ENCODE measurements around the gene HSP90B1.
A peak's percentile ranks its signal among the peaks of the same experiment; 100 is the strongest.

The HSP90B1 gene

GRCh38 chr12:103915306-103915705 is 14.9 kb upstream of the HSP90B1 start:
- Histone ChIP-seq H3K9me3 (replicated peaks in 1 of 2; ENCODE audit: control insufficient read depth in 2 of 2, insufficient read depth in 1 of 2, low read depth in 1 of 2, low read length in 2 of 2) (peaks cover 0 to 2% of the 10 kb centered on the region in 2 donors), H2BK120ac (ENCODE audit: low read depth, low read length) (no peak overlapping the region), H3K4me3 (ENCODE audit: low read length in 2 of 2) (no peak overlapping the region), H4K8ac (ENCODE audit: low read depth, low read length) (no peak overlapping the region), H3K4me2 (ENCODE audit: insufficient read depth, low read length, poor library complexity, severe bottlenecking) (no peak overlapping the region), H3K27me3 (ENCODE audit: control insufficient read depth in 3 of 3, insufficient read depth in 3 of 3, low read depth in 1 of 3, low read length in 3 of 3) (no peaks in the 10 kb centered on the region), H2AK5ac (ENCODE audit: low read depth, low read length) (no peak overlapping the region), H3K4me1 (ENCODE audit: control insufficient read depth in 2 of 2, insufficient read depth in 1 of 2, low read depth in 1 of 2, low read length in 2 of 2) (no peaks in the 10 kb centered on the region), H3K27ac (replicated peaks; ENCODE audit: low read length) (no peak overlapping the region), H2BK5ac (ENCODE audit: low read length) (no peak overlapping the region), H4K91ac (ENCODE audit: low read depth, low read length, poor library complexity) (no peak overlapping the region), H3K14ac (ENCODE audit: low read length) (no peak overlapping the region), H3K9ac (ENCODE audit: low read depth, low read length, poor library complexity) (no peak overlapping the region), H3K36me3 (replicated peaks in 1 of 2; ENCODE audit: control insufficient read depth in 2 of 2, insufficient read depth in 2 of 2, low read length in 2 of 2) (no peaks in the 10 kb centered on the region), H2BK15ac (ENCODE audit: low read length) (no peak overlapping the region), H3K79me1 (ENCODE audit: low read depth, low read length) (no peaks in the 10 kb centered on the region), H3K23ac (ENCODE audit: low read depth, low read length, poor library complexity) (no peak overlapping the region), H2AFZ (ENCODE audit: low read length) (peak overlapping the region; percentile 48), H3K4ac (ENCODE audit: low read length) (no peak overlapping the region), H3K18ac (ENCODE audit: low read length) (no peak overlapping the region), H2BK12ac (ENCODE audit: low read length) (no peak overlapping the region)
- no peak for DNase-seq (ENCODE audit: low spot score)
- no CpG with 5 or more reads among the region's 8 CpGs for WGBS, 2 donors (ENCODE audit: extremely low coverage in 2 of 2, insufficient read length in 2 of 2, insufficient replicate concordance in 1 of 2)

GRCh38 chr12:103917873-103918272 is 12.3 kb upstream of the HSP90B1 start:
- no peaks in the 10 kb centered on the region for H3K79me1 ChIP-seq (ENCODE audit: low read depth, low read length)
- no peak overlapping the region for H4K91ac ChIP-seq (ENCODE audit: low read depth, low read length, poor library complexity)
- no peaks in the 10 kb centered on the region for H3K27me3 ChIP-seq (ENCODE audit: control insufficient read depth in 3 of 3, insufficient read depth in 3 of 3, low read depth in 1 of 3, low read length in 3 of 3)
- H4K8ac ChIP-seq (ENCODE audit: low read depth, low read length), result no peak overlapping the region
- H3K23ac ChIP-seq (ENCODE audit: low read depth, low read length, poor library complexity), result no peak overlapping the region
- peaks cover 0 to 2% of the 10 kb centered on the region in 2 donors for H3K9me3 ChIP-seq (replicated peaks in 1 of 2; ENCODE audit: control insufficient read depth in 2 of 2, insufficient read depth in 1 of 2, low read depth in 1 of 2, low read length in 2 of 2)
- H3K4me3 ChIP-seq (ENCODE audit: low read length in 2 of 2), result no peak overlapping the region
- no peaks in the 10 kb centered on the region for H3K36me3 ChIP-seq (replicated peaks in 1 of 2; ENCODE audit: control insufficient read depth in 2 of 2, insufficient read depth in 2 of 2, low read length in 2 of 2)
- no CpG with 5 or more reads among the region's 3 CpGs for WGBS, 2 donors (ENCODE audit: extremely low coverage in 2 of 2, insufficient read length in 2 of 2, insufficient replicate concordance in 1 of 2)
- H2BK120ac ChIP-seq (ENCODE audit: low read depth, low read length), result no peak overlapping the region
- no peak overlapping the region for H3K14ac ChIP-seq (ENCODE audit: low read length)
- H3K4ac ChIP-seq (ENCODE audit: low read length), result no peak overlapping the region
- no peak overlapping the region for H2BK15ac ChIP-seq (ENCODE audit: low read length)
- DNase-seq (ENCODE audit: low spot score), result no peak
- no peak overlapping the region for H2AK5ac ChIP-seq (ENCODE audit: low read depth, low read length)
- H3K4me1 ChIP-seq (ENCODE audit: control insufficient read depth in 2 of 2, insufficient read depth in 1 of 2, low read depth in 1 of 2, low read length in 2 of 2), result no peaks in the 10 kb centered on the region
- H3K9ac ChIP-seq (ENCODE audit: low read depth, low read length, poor library complexity), result no peak overlapping the region
- H3K4me2 ChIP-seq (ENCODE audit: insufficient read depth, low read length, poor library complexity, severe bottlenecking), result no peak overlapping the region
- H3K27ac ChIP-seq (replicated peaks; ENCODE audit: low read length), result no peak overlapping the region
- H2AFZ ChIP-seq (ENCODE audit: low read length), result no peak overlapping the region
- no peak overlapping the region for H3K18ac ChIP-seq (ENCODE audit: low read length)
- H2BK12ac ChIP-seq (ENCODE audit: low read length), result no peak overlapping the region
- H2BK5ac ChIP-seq (ENCODE audit: low read length), result no peak overlapping the region

- no peaks in the 10 kb centered on the region for H3K36me3 ChIP-seq (replicated peaks in 1 of 2; ENCODE audit: control insufficient read depth in 2 of 2, insufficient read depth in 2 of 2, low read length in 2 of 2)
- no peaks in the 10 kb centered on the region for H3K79me1 ChIP-seq (ENCODE audit: low read depth, low read length)
- H3K9me3 ChIP-seq (replicated peaks in 1 of 2; ENCODE audit: control insufficient read depth in 2 of 2, insufficient read depth in 1 of 2, low read depth in 1 of 2, low read length in 2 of 2), result no peaks in the 10 kb centered on the region
- H2BK15ac ChIP-seq (ENCODE audit: low read length), result no peak overlapping the region
- peak overlapping the region; percentile 13 for H2AFZ ChIP-seq (ENCODE audit: low read length)
- no peak overlapping the region for H4K91ac ChIP-seq (ENCODE audit: low read depth, low read length, poor library complexity)
- no peak overlapping the region for H2BK12ac ChIP-seq (ENCODE audit: low read length)
- no peaks in the 10 kb centered on the region for H3K27me3 ChIP-seq (ENCODE audit: control insufficient read depth in 3 of 3, insufficient read depth in 3 of 3, low read depth in 1 of 3, low read length in 3 of 3)
- no CpG with 5 or more reads among the region's 9 CpGs for WGBS, 2 donors (ENCODE audit: extremely low coverage in 2 of 2, insufficient read length in 2 of 2, insufficient replicate concordance in 1 of 2)
- H3K27ac ChIP-seq (replicated peaks; ENCODE audit: low read length), result no peak overlapping the region
- H3K14ac ChIP-seq (ENCODE audit: low read length), result no peak overlapping the region
- H3K4me2 ChIP-seq (ENCODE audit: insufficient read depth, low read length, poor library complexity, severe bottlenecking), result no peak overlapping the region
- H3K9ac ChIP-seq (ENCODE audit: low read depth, low read length, poor library complexity), result no peak overlapping the region
- H2AK5ac ChIP-seq (ENCODE audit: low read depth, low read length), result no peak overlapping the region
- no peak for DNase-seq (ENCODE audit: low spot score)
- no peak overlapping the region for H2BK5ac ChIP-seq (ENCODE audit: low read length)
- no peak overlapping the region for H4K8ac ChIP-seq (ENCODE audit: low read depth, low read length)
- no peak overlapping the region for H3K4ac ChIP-seq (ENCODE audit: low read length)
- no peak overlapping the region for H2BK120ac ChIP-seq (ENCODE audit: low read depth, low read length)
- peaks cover 4 to 6% of the 10 kb centered on the region in 2 donors for H3K4me1 ChIP-seq (ENCODE audit: control insufficient read depth in 2 of 2, insufficient read depth in 1 of 2, low read depth in 1 of 2, low read length in 2 of 2)
- no peak overlapping the region for H3K18ac ChIP-seq (ENCODE audit: low read length)
- no peak overlapping the region for H3K23ac ChIP-seq (ENCODE audit: low read depth, low read length, poor library complexity)
- no peak overlapping the region for H3K4me3 ChIP-seq (ENCODE audit: low read length in 2 of 2)
Observed at GRCh38 chr12:103924761-103925641, 5.2 kb upstream of the HSP90B1 start.

GRCh38 chr12:103928682-103929045 is 1.5 kb upstream of the HSP90B1 start:
- no peak overlapping the region for H2BK5ac ChIP-seq (ENCODE audit: low read length)
- peaks cover 4 to 23% of the 10 kb centered on the region in 2 donors for H3K4me1 ChIP-seq (ENCODE audit: control insufficient read depth in 2 of 2, insufficient read depth in 1 of 2, low read depth in 1 of 2, low read length in 2 of 2)
- no peak overlapping the region for H3K23ac ChIP-seq (ENCODE audit: low read depth, low read length, poor library complexity)
- no peak overlapping the region for H3K9ac ChIP-seq (ENCODE audit: low read depth, low read length, poor library complexity)
- H3K4me2 ChIP-seq (ENCODE audit: insufficient read depth, low read length, poor library complexity, severe bottlenecking), result peak overlapping the region; percentile 68
- H3K4me3 ChIP-seq (ENCODE audit: low read length in 2 of 2), result peak overlapping the region; percentile 84 to 89
- H4K91ac ChIP-seq (ENCODE audit: low read depth, low read length, poor library complexity), result no peak overlapping the region
- no peaks in the 10 kb centered on the region for H3K27me3 ChIP-seq (ENCODE audit: control insufficient read depth in 3 of 3, insufficient read depth in 3 of 3, low read depth in 1 of 3, low read length in 3 of 3)
- H4K8ac ChIP-seq (ENCODE audit: low read depth, low read length), result no peak overlapping the region
- no peak overlapping the region for H3K18ac ChIP-seq (ENCODE audit: low read length)
- no peak overlapping the region for H3K4ac ChIP-seq (ENCODE audit: low read length)
- H2AFZ ChIP-seq (ENCODE audit: low read length), result peak overlapping the region; percentile 95
- H3K27ac ChIP-seq (replicated peaks; ENCODE audit: low read length), result no peak overlapping the region
- no peak for DNase-seq (ENCODE audit: low spot score)
- H3K79me1 ChIP-seq (ENCODE audit: low read depth, low read length), result peaks cover 2% of the 10 kb centered on the region
- H2AK5ac ChIP-seq (ENCODE audit: low read depth, low read length), result no peak overlapping the region
- no peak overlapping the region for H2BK15ac ChIP-seq (ENCODE audit: low read length)
- no peak overlapping the region for H2BK12ac ChIP-seq (ENCODE audit: low read length)
- no peak overlapping the region for H3K14ac ChIP-seq (ENCODE audit: low read length)
- H2BK120ac ChIP-seq (ENCODE audit: low read depth, low read length), result no peak overlapping the region
- no peaks in the 10 kb centered on the region for H3K9me3 ChIP-seq (replicated peaks in 1 of 2; ENCODE audit: control insufficient read depth in 2 of 2, insufficient read depth in 1 of 2, low read depth in 1 of 2, low read length in 2 of 2)
- WGBS, 2 donors (ENCODE audit: extremely low coverage in 2 of 2, insufficient read length in 2 of 2, insufficient replicate concordance in 1 of 2), result no CpG with 5 or more reads among the region's 12 CpGs
- H3K36me3 ChIP-seq (replicated peaks in 1 of 2; ENCODE audit: control insufficient read depth in 2 of 2, insufficient read depth in 2 of 2, low read length in 2 of 2), result peaks cover 0 to 24% of the 10 kb centered on the region in 2 donors

Data from neuronal stem cell (in vitro differentiated cells).